SJSA1 (cell line): ENCODE measurements around the gene NKPD1. TPM values are rescaled to one million over a fixed set of nuclear protein-coding genes. Genes with fewer than 3 reads are reported as not detected.

Experiments used
- DNase-seq, 2 experiments: peaks; one replicate each; pipeline ENCODE4 v3.0.0-alpha.2; 2015 to 2020; ENCODE audit warnings: low spot score in 2 of 2, low read depth in 1 of 2
- H3K27ac ChIP-seq: fragments of 250-450 bp; sonication (Bioruptor Pico); 2 replicates; pipeline ENCODE4 v1.5.1; 2020; ENCODE audit warnings: mild to moderate bottlenecking, moderate library complexity
- H3K27me3 ChIP-seq: fragments of 250-450 bp; sonication (Bioruptor Pico); replicated peaks from 2 replicates; pipeline ENCODE4 v1.5.1; 2020; ENCODE audit warnings: mild to moderate bottlenecking, moderate library complexity
- H3K36me3 ChIP-seq: fragments of 250-450 bp; sonication (Bioruptor Pico); 2 replicates; pipeline ENCODE4 v1.5.1; 2020; ENCODE audit warnings: mild to moderate bottlenecking
- H3K4me1 ChIP-seq: fragments of 250-450 bp; sonication (Bioruptor Pico); replicated peaks from 2 replicates; pipeline ENCODE4 v1.6.1; 2021; ENCODE audit warnings: mild to moderate bottlenecking
- H3K4me3 ChIP-seq: fragments of 250-450 bp; sonication (Bioruptor Pico); 2 replicates; pipeline ENCODE4 v1.5.1; 2020; ENCODE audit warnings: mild to moderate bottlenecking
- H3K9me3 ChIP-seq: fragments of 250-450 bp; sonication (Bioruptor Pico); replicated peaks from 2 replicates; pipeline ENCODE4 v1.5.1; 2020; ENCODE audit warnings: mild to moderate bottlenecking
- total RNA-seq: library from RNA; depleted of rRNA; stranded (reverse); fragments of >200 nt; shearing (Covaris generic); gene quantifications from 2 replicates; pipeline ENCODE4 v1.2.3, GENCODE V29; 2014

The NKPD1 gene
- total RNA-seq, 1 experiment from 2014 or later = not detected

DNA sequence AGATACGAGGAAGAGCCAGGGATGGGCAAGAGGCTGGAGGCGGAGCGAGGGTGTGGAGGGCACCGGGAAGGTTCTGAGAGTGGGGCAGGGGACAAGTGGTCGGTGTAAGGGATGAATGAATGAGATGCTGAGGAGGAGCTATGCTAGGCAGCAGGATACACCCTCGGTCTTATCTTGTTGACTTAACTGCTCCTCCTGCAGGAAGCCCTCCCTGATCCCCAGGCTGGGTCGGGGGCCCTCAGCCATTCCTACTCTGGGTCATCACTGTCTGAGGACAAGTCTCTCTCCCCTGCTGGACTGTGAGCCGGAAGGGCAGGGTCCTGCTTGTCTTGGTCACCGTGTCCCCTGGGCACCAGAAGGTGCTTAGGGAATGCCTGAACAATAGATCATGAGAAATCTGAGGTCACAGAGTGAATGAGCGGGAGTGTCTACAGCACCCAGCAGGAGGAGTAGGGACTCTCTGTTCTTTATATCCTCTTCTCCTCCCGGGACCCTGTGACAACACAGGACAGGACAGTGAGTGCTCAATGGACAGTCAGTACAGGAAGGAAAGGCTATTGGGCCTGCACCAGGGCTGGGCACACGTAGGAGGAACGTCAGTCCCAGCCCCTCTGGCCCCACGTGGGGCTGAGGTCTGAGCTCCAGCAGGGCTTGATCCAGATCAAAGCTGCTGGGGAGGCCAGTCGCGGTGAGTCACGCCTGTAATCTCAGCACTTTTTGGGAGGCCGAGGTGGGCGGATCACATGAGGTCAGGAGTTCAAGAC lies 6.5 kb downstream of the NKPD1 start:
- Histone ChIP-seq H3K27ac (no peak overlapping the region), H3K4me1 (peaks cover 33% of the 10 kb centered on the region), H3K27me3 (peaks cover 33% of the 10 kb centered on the region), H3K4me3 (no peak overlapping the region), H3K9me3 (peaks cover 7% of the 10 kb centered on the region; the same call in 1 of the 2 replicates), H3K36me3 (no peaks in the 10 kb centered on the region)
- peak; percentile 75 to 91 for DNase-seq

GRCh38 chr19:45153339-45154063 lies 7.3 kb downstream of the NKPD1 start:
- Histone ChIP-seq H3K27me3 (peaks cover 33% of the 10 kb centered on the region), H3K4me1 (peaks cover 33% of the 10 kb centered on the region), H3K27ac (no peak overlapping the region), H3K36me3 (no peaks in the 10 kb centered on the region), H3K9me3 (peaks cover 7% of the 10 kb centered on the region; the same call in 1 of the 2 replicates), H3K4me3 (no peak overlapping the region)
- DNase-seq = no peak

DNA sequence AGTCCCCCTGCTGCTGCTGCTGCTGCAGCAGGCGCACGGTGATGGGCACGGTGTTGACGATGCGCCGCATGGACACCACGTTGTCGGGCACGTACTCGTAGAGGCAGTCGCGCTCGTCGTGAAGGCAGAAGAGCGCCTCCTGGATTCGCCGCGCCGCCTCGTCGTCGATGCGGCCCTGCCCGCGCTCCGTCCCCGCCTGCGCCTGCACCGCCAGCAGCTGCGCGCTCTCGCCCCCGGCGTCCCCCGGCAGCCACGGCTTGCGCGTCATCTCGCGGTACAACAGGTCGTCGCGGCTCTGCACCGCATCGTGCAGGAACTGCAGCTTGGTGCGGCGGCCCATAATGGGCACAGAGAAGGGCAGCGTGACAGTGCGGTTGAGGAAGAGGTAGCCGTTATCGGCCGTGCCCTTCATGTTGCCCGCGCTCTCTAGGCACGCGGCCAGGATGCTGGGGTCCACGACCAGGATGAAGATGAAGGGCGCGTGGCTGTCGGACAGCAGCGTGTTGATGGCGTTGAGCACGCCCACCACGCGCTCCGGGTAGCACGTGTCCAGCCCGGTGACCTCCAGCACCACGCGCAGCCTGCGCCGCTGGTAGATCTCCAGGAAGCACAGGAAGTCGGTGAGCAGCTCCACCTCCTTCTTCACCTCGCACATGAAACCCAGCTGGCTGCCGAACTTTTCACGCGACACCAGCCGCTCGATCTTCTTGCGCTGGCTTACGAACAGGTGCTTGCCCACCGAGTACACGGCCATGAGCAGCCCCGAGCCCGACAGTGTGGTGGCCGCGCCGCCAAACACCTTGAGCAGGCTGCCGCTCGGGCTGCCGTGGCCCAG lies 8.1 kb downstream of the NKPD1 start:
- peak; percentile 45 to 61 for DNase-seq
- peak overlapping the region; percentile 4 for H3K4me3 ChIP-seq
- peaks cover 7% of the 10 kb centered on the region; the same call in 1 of the 2 replicates for H3K9me3 ChIP-seq

DNA sequence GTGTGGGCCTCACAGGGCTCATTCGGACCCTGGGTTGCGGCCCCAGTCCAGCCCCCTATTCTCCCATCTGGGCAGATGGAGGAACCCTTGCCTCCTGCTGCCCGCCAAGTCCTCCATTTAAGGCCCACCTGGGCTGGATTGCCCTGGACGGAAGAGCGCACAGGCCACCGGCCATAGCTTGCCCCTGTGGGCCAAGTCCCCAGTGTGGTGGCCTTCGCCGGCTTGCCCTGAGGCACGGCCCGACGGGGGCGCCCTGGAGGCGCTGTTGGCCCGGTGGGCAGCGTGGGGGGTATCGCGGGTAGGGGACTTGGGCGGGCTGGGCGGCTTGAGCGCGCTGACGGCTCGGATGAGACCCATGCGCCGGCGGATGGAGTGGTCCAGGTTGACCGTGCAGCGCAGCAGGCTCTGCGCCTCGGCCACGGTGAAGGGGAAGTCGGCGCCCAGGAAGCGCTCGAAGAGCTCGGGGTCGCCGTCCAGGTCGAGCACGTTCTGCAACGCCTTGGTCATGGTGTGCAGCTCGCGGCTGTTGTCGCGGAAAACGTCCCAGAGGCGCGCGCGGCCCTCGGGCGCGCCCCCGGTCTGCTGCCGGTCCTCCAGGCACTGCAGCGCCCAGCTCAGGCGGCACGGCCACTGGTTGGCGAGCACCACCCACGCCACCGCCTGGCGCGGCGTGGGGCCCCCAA lies 8.8 kb downstream of the NKPD1 start:
- Histone ChIP-seq H3K27ac (no peak overlapping the region), H3K4me3 (peak overlapping the region; percentile 4)

More for the DNA sequence above, 8.1 kb downstream of the NKPD1 start:
- peaks cover 33% of the 10 kb centered on the region for H3K27me3 ChIP-seq
- H3K27ac ChIP-seq = no peak overlapping the region
- no peaks in the 10 kb centered on the region for H3K36me3 ChIP-seq
- peaks cover 33% of the 10 kb centered on the region for H3K4me1 ChIP-seq

GRCh38 chr19:45151320-45151719 lies 9.5 kb downstream of the NKPD1 start:
- no peak for DNase-seq
- Histone ChIP-seq H3K4me1 (peaks cover 33% of the 10 kb centered on the region), H3K4me3 (no peak overlapping the region), H3K27me3 (peaks cover 33% of the 10 kb centered on the region), H3K27ac (no peak overlapping the region), H3K9me3 (peaks cover 7% of the 10 kb centered on the region; the same call in 1 of the 2 replicates), H3K36me3 (peaks cover 2% of the 10 kb centered on the region)

More for the DNA sequence above, 8.8 kb downstream of the NKPD1 start:
- no peaks in the 10 kb centered on the region for H3K36me3 ChIP-seq
- peaks cover 7% of the 10 kb centered on the region; the same call in 1 of the 2 replicates for H3K9me3 ChIP-seq
- H3K27me3 ChIP-seq = peaks cover 33% of the 10 kb centered on the region
- H3K4me1 ChIP-seq = peaks cover 33% of the 10 kb centered on the region
- DNase-seq = no peak

DNA sequence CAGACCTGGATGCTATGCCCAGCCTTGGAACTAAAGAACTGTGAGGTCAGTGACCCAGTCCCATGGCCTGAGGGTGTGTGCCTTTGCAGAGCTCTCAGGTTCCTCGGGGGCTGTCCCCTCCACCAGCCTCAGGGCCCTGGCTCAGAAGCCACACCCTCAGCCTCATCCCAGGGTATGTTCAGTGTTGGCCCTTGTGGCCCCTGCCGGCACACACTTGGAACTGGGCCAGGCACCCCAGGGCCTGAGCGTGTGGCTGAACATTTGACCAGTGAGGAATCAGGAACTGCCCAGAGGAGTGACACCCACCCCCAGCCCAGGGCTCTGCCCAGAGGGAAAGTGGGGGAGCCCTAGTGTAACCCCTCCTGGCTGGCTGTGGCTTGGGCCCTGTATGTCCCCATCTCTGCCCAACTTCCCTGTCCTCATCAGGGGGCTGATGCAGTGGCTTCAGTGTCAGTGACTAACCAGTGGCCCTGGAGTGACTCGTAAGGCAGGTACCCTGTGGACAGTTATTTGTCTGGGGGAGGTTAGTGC lies 10.0 kb downstream of the NKPD1 start:
- Histone ChIP-seq H3K4me1 (peaks cover 33% of the 10 kb centered on the region), H3K36me3 (peaks cover 7% of the 10 kb centered on the region), H3K27me3 (peaks cover 33% of the 10 kb centered on the region), H3K27ac (no peak overlapping the region), H3K9me3 (peaks cover 7% of the 10 kb centered on the region; the same call in 1 of the 2 replicates), H3K4me3 (no peak overlapping the region)
- DNase-seq = no peak

- H3K4me1 ChIP-seq = peaks cover 33% of the 10 kb centered on the region
- H3K4me3 ChIP-seq = no peak overlapping the region
- no peak overlapping the region for H3K27ac ChIP-seq
- H3K9me3 ChIP-seq = peaks cover 7% of the 10 kb centered on the region; the same call in 1 of the 2 replicates
- no peak for DNase-seq
- peaks cover 10% of the 10 kb centered on the region for H3K36me3 ChIP-seq
- peaks cover 33% of the 10 kb centered on the region for H3K27me3 ChIP-seq
Observed at GRCh38 chr19:45150180-45150579, 10.6 kb downstream of the NKPD1 start.

GRCh38 chr19:45149129-45149528 lies 11.7 kb downstream of the NKPD1 start:
- Histone ChIP-seq H3K9me3 (peaks cover 7% of the 10 kb centered on the region; the same call in 1 of the 2 replicates), H3K4me1 (peaks cover 25% of the 10 kb centered on the region), H3K4me3 (no peak overlapping the region), H3K27me3 (peaks cover 33% of the 10 kb centered on the region), H3K27ac (no peak overlapping the region), H3K36me3 (peaks cover 17% of the 10 kb centered on the region)
- no peak for DNase-seq

DNA sequence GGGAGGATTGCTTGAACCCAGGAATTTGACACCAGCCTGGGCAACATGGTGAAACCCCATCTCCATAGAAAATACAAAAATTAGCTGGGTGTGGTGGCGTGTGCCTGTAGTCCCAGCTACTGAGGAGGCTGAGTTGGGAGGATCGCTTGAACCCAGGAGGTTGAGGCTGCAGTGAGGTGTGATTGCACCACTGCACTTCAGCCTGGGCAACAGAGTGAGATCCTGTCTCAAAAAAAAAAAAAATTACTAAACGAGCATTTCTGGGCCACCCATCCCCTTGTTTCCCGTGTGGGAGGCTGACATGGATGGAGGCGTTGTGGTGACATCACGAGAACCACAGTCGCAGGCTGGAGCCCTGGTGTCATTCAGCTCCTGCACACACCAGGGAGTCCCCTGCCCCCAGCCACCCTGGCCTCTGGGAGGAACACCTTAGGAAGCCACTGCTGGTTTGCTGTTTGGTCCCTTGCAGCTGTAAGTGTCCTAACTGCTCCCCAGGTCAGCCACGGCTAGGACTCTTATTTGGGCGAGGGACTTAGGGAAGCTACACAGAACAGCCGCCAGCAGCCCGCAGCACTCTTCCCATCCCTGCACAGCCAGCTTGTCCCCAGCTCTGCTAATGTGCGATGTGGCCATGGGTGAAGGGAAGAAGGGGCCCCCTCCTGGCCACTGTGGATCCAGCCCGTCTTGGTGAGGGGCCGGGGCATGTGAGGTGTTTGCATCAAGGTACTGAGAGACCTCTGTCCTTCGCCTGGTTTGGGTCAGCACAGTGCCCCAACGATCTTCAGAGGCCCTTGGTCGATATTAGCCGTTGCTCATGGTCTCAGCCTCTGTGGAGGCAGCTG lies 12.7 kb downstream of the NKPD1 start:
- Histone ChIP-seq H3K36me3 (peaks cover 26% of the 10 kb centered on the region), H3K9me3 (peaks cover 7% of the 10 kb centered on the region; the same call in 1 of the 2 replicates), H3K4me3 (no peak overlapping the region), H3K27me3 (peaks cover 24% of the 10 kb centered on the region), H3K4me1 (peaks cover 14% of the 10 kb centered on the region), H3K27ac (no peak overlapping the region)
- no peak for DNase-seq

DNA sequence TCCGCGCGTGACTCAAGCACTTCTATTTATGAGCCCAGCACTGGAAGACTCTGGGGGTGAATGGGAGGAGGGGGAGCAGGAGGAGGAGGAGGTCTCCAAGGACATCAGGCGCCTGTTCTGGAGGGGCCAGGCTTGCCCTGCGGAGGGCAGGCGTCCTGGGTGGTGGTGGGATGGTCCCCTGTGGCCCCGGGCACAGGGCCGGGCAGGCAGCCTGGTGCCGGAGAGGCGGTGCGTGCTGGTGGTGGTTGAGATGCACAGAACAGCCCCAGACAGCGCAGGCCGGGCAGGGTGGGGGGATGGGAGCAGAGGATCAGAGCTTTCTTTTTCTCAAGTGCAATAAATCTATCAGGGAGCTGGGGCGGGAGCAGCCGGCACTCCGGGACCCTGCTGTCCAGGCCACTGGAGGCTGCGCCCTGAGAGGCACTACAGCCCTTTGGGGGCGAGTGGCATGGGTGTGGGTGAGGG lies 14.0 kb downstream of the NKPD1 start:
- DNase-seq = no peak

GRCh38 chr19:45146251-45146650 lies 14.5 kb downstream of the NKPD1 start:
- Histone ChIP-seq H3K27ac (no peak overlapping the region), H3K4me3 (no peak overlapping the region)
- no peak for DNase-seq

More for the DNA sequence above, 14.0 kb downstream of the NKPD1 start:
- Histone ChIP-seq H3K4me1 (peaks cover 1% of the 10 kb centered on the region), H3K27me3 (peaks cover 11% of the 10 kb centered on the region), H3K4me3 (no peak overlapping the region), H3K36me3 (peaks cover 37% of the 10 kb centered on the region), H3K27ac (no peak overlapping the region), H3K9me3 (no peaks in the 10 kb centered on the region)

More at GRCh38 chr19:45146251-45146650, 14.5 kb downstream of the NKPD1 start:
- H3K36me3 ChIP-seq = peaks cover 42% of the 10 kb centered on the region
- no peaks in the 10 kb centered on the region for H3K4me1 ChIP-seq
- H3K27me3 ChIP-seq = peaks cover 6% of the 10 kb centered on the region
- H3K9me3 ChIP-seq = no peaks in the 10 kb centered on the region
